GM19193 (cell line): Measurements from ENCODE around the gene DHCR24.

ENCODE experiments used
- POLR2A ChIP-seq: IDR thresholded peaks from 4 replicates; pipeline ENCODE4 v1.6.1; 2011; ENCODE audit not compliant: insufficient read depth, insufficient read length; ENCODE audit errors: extremely low read depth

The DHCR24 gene

DNA sequence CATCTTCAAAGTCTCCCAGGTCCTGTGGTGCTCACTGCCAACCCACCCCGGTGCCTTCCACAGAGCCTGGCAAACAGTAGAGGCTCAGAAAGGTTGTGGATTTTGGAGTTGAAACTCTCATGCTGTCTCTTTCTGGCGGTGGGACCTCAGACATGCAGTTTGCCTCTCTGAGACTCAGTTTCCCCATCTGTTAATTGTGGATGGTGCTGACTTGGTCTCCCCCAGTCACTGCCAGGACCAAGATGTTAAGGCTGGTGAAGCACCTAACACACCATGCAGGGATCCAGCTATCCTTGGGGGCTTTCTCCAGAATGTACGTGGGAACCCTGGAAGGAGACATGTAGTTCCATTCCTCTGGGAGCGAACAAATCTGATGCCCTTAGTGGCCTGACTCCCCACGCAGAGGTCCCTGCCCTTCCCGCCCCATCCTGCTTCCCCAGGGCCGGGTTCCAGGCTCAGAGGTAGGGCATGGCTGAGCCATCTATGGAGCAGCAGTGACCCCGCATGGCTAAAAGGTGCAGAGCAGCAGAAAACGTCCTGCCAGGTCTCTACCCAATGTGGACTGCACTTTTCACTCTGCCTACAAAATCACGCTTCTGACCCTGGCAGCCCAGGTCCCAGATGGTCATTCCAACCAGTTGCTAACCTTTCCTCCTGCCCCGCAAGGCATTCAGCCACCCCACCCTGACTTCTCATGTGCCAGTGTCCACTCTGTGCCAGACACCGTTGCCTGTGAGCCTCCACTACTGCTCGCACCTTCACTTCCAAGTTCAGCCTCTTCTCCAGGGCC is 76.6 kb downstream of the DHCR24 start:
- TF ChIP-seq POLR2A = no peak

DNA sequence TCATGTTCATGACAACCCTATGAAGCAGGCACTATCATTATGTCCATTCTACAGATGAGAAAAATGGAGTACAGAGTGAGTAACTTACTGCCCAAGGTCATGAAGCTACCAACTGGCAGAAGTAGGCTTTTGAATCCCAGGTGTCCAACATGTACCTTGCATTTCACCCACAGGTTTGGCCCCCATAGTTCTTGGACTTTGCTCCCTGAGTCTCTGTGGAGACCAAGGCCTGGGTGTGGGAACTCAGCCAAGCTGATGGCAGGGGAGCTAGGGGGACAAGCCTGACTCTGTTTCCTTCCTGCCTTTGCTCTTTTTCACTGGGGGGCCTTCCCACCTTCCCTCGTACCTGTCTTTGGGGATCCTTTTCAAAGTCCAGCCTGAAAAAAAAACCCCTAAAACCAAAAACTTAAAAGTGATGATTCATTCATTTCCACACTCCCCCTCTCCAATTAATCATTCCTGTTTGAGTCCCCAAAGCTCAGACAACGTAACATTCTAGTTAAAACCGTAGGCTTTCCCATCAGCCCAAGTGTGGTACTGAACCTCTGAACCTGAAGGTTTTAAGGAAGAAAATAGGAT is 77.4 kb downstream of the DHCR24 start:
- no peak for TF ChIP-seq POLR2A

DNA sequence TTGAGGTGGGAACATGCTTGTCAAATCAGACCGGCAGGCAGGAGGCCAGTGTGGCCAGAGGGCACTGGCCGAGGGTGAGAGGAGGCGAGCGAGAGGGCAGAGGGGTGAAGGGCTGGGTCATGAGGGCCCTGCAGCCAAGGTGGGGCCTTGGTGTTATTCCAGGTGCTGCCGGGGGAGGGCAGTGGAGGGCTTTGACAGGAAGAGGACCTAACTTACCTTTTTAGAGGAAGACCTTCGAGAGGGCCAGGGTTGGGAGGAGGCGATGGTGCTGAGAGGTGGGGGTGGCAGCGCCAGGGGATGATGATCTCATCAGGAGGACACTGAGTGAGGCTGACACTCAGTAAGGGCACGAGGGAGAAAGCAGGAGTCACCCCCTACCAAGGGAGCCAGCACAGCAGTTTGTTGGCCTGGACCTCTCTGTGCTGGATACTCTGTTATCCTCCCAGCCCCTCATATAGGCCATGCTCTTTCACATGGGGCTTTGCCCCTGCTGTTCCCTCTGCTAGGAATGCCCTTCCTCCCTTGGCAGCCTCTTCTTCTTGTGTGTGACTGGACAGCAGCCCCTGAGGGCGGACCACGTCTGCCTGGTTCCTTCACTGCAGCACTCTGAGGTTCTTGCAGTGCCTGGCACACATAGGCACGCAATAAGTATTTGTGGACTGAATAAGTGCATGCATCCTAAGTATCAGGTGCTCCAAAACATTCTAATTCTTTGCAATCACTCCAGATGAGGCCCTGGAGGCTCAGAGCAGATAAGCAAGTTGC is 78.4 kb downstream of the DHCR24 start:
- no peak for TF ChIP-seq POLR2A

DNA sequence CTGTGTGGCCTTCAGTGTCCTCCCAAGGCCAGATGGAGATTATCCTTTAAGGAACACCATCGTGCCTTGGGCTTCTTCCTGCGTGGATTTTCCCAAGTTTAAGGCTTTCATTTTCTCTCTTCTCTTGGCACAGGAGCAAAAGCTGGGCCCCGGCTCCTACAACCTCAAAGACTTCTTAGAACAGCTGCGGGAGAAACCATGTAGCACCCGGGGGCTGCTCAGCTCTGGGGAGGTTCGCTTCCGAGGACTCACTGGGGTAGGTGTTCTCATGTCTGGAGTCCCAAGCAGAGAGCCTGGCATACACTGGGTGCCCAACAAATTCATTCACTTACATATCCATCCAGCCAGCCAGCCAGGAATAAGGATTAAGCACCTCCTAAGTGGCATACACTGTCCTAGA is 79.2 kb downstream of the DHCR24 start:
- TF ChIP-seq POLR2A = no peak

DNA sequence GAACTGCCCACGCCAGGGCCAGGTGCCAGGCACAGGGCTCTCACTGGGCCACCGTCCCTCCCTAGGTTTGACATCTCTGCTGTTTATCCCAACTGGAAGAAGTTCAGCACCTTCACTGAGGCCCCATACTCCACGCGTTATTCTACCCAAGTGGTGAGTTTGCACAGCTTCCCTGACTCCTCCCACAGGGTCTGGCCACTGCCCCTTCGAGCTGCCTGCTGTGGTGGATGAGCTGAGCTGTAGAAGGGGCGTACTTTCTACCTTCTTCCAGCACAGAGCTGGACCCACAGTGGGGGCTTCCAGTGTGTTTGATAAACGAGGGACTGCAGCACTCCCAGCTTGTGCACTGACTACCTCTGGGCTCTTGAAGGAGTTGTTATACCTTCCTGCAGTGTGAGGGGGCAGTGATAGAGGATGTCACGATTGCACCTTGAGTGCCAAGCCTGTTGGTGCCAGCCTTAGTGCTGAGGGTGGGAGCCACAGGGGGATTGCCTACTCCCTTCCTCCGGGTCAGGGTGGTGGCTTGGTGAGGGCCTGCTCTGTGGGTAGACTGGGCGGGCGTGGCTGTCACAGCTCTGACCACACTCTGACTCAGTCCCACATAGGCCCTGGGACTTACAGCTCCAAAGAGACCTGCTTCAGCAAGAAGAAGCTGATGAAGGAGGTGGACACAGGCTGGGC is 79.9 kb downstream of the DHCR24 start:
- TF ChIP-seq POLR2A = no peak

DNA sequence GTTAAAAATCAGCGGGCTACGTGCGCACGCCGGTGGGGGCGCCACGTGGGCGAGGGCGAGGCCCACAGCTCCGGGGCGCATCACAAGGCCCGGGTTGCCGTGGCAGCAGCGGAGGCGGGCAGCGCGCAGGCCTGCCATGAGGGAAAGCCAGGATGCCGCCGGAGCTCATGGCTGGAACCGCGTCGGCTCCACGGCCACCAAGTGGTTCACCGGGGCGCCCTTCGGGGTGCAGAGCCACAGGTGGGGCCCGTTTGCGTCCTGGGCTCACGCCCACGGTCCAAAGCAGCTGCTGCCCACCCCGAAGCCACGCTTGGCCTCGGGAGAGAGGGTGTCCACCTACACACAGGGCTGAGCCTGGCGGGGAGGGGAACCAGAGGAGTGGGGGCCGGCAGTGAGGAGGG is 81.0 kb downstream of the DHCR24 start:
- TF ChIP-seq POLR2A = no peak

DNA sequence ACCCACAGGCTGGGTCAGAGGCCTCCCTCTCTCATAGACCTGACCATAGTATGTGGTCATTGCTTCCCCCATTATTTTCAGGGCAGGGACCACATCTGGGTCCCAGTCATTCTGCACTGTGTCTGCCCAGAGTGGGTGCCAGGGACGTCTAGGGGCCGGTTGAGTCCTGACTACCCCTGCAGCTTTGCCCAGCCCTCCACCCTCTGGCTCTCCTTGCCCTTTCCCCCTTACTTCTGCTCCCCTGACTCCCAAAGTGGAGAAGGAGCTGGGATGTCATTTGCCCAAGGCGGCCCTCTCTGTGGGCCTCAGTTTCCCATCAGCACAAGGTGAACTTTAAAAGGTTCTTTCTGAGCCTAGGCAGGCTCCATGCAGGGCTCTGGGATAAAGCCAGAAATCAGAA is 81.5 kb downstream of the DHCR24 start:
- no peak for TF ChIP-seq POLR2A

GRCh38 chr1:54804471-54805132 is 82.4 kb downstream of the DHCR24 start:
- TF ChIP-seq POLR2A = no peak

DNA sequence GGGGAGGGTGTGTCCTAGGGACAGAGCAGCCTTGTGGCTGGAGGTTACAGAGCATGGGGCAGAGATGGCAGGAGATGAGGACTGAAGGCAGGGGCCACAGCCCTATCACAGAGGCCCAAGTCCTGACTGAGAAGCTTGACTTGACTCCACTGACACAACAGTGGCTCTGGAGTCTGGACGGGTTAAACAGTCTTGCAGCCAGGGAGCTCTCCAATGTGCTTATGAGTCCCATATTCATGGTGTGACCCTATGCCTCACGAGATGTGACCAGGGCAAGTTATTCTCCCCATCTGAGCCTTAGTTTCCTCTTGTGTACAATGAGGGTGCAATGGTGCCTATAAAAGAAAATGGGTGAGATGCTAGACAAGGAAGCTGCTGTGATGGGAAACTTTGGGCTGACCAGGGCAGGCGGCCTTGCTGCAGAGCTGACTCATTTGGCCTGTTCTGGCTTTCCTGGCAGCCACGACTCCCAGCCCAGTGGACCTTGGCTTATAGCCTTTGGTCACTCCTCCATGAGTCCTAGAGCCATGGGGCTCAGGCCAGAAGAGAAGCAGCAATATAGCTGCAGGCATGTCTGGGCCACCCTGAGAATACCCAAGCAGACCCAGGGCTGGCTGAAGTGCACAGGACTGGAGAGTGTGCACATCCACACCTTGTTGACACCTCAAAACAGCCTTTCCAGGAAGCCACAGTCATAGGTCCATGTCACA is 83.1 kb downstream of the DHCR24 start:
- no peak for TF ChIP-seq POLR2A

GRCh38 chr1:54800899-54801759 is 85.9 kb downstream of the DHCR24 start, which contains the start of gene TTC22:
Gene TTC22, minus strand, starts transcription at chr1:54801323. Its CDS starts 160 bp downstream, at chr1:54801163.
- TF ChIP-seq POLR2A = peak; percentile 47

GRCh38 chr1:54800041-54800898 is 86.7 kb downstream of the DHCR24 start:
- TF ChIP-seq POLR2A = no peak
